GM23338 (cell line): Measurements from ENCODE around the gene FAF1.

Experiments used
- CREB1 ChIP-seq: fragments of 250-450 bp; sonication (Bioruptor Pico); IDR thresholded peaks from 2 replicates; pipeline ENCODE4 v1.5.0; 2020; ENCODE audit warnings: low read depth, mild to moderate bottlenecking, moderate library complexity
- ETS1 ChIP-seq: IDR thresholded peaks from 2 replicates; pipeline ENCODE4 v1.6.1; 2016; ENCODE audit warnings: antibody characterized with exemption
- EZH2 ChIP-seq: fragments of 200-600 bp; sonication (generic); IDR thresholded peaks from one replicate; pipeline ENCODE4 v1.8.0; 2017; ENCODE audit warnings: antibody characterized with exemption, mild to moderate bottlenecking, low read depth; ENCODE audit not compliant: unreplicated experiment
- EZH2phosphoT487 ChIP-seq: fragments of 200-600 bp; sonication (generic); IDR thresholded peaks from one replicate; pipeline ENCODE4 v1.8.1; 2018; ENCODE audit warnings: antibody characterized with exemption; ENCODE audit not compliant: unreplicated experiment
- JUNB ChIP-seq: IDR thresholded peaks from one replicate; pipeline ENCODE4 v1.6.1; 2016; ENCODE audit warnings: antibody characterized with exemption; ENCODE audit not compliant: unreplicated experiment
- POLR2AphosphoS5 ChIP-seq: IDR thresholded peaks from 2 replicates; pipeline ENCODE4 v1.6.1; 2016; ENCODE audit warnings: antibody characterized with exemption, low read depth
- STAT1 ChIP-seq: IDR thresholded peaks from one replicate; pipeline ENCODE4 v1.6.1; 2016; ENCODE audit warnings: antibody characterized with exemption; ENCODE audit not compliant: unreplicated experiment
- ZNF114 ChIP-seq: fragments of 250-450 bp; sonication (Bioruptor Pico); IDR thresholded peaks from 2 replicates; pipeline ENCODE4 v1.5.0; 2020; ENCODE audit warnings: mild to moderate bottlenecking, moderate library complexity
- ZNF331 ChIP-seq: fragments of 250-450 bp; sonication (Bioruptor Pico); IDR thresholded peaks from 2 replicates; pipeline ENCODE4 v1.5.0; 2020; ENCODE audit warnings: low read depth, mild to moderate bottlenecking, moderate library complexity
- TF ChIP-seq, protein P1 (sequence below), 2 experiments: fragments of 200-600 bp in 1 of 2; sonication (generic) in 1 of 2; conservative IDR thresholded peaks; 2 replicates each; pipeline versions ENCODE4 v1.5.1 to v1.6.1; 2016 to 2017; ENCODE audit warnings: antibody characterized with exemption in 2 of 2, low read depth in 2 of 2, mild to moderate bottlenecking in 2 of 2, moderate library complexity in 1 of 2
- TF ChIP-seq, protein P2 (sequence below): IDR thresholded peaks from one replicate; pipeline ENCODE4 v1.6.1; 2018; ENCODE audit warnings: antibody characterized with exemption; ENCODE audit not compliant: unreplicated experiment

DNA sequence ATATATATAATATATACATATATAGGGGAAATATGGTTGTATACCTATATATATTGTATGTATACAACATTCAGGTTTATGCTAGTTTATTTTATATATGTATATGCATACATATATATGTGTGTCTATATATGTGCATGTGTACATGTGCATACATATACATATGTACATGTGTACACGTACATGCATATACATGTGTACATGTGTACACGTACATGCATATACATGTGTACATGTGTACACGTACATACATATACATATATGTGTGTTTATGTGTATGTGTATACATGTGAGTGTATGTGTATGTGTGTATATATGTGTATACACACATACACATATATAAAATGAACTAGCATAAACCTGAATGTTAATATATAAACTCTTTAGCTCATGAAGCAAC lies 220.9 kb downstream of the FAF1 start:
- TF ChIP-seq, protein P1, sequence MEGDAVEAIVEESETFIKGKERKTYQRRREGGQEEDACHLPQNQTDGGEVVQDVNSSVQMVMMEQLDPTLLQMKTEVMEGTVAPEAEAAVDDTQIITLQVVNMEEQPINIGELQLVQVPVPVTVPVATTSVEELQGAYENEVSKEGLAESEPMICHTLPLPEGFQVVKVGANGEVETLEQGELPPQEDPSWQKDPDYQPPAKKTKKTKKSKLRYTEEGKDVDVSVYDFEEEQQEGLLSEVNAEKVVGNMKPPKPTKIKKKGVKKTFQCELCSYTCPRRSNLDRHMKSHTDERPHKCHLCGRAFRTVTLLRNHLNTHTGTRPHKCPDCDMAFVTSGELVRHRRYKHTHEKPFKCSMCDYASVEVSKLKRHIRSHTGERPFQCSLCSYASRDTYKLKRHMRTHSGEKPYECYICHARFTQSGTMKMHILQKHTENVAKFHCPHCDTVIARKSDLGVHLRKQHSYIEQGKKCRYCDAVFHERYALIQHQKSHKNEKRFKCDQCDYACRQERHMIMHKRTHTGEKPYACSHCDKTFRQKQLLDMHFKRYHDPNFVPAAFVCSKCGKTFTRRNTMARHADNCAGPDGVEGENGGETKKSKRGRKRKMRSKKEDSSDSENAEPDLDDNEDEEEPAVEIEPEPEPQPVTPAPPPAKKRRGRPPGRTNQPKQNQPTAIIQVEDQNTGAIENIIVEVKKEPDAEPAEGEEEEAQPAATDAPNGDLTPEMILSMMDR (conservative IDR thresholded peaks at IDR 0.05; ENCODE audit: low read depth in 2 of 2), result no peak
- TF ChIP-seq EZH2 (no peak), POLR2AphosphoS5 (no peak), ZNF114 (CRISPR knock-in tag) (no peak), CREB1 (CRISPR knock-in tag) (no peak), EZH2phosphoT487 (no peak), JUNB (no peak), STAT1 (no peak), ZNF331 (CRISPR knock-in tag) (no peak), ETS1 (no peak)
- TF ChIP-seq, protein P2, sequence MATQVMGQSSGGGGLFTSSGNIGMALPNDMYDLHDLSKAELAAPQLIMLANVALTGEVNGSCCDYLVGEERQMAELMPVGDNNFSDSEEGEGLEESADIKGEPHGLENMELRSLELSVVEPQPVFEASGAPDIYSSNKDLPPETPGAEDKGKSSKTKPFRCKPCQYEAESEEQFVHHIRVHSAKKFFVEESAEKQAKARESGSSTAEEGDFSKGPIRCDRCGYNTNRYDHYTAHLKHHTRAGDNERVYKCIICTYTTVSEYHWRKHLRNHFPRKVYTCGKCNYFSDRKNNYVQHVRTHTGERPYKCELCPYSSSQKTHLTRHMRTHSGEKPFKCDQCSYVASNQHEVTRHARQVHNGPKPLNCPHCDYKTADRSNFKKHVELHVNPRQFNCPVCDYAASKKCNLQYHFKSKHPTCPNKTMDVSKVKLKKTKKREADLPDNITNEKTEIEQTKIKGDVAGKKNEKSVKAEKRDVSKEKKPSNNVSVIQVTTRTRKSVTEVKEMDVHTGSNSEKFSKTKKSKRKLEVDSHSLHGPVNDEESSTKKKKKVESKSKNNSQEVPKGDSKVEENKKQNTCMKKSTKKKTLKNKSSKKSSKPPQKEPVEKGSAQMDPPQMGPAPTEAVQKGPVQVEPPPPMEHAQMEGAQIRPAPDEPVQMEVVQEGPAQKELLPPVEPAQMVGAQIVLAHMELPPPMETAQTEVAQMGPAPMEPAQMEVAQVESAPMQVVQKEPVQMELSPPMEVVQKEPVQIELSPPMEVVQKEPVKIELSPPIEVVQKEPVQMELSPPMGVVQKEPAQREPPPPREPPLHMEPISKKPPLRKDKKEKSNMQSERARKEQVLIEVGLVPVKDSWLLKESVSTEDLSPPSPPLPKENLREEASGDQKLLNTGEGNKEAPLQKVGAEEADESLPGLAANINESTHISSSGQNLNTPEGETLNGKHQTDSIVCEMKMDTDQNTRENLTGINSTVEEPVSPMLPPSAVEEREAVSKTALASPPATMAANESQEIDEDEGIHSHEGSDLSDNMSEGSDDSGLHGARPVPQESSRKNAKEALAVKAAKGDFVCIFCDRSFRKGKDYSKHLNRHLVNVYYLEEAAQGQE, result no peak
